SK-N-SH (cell line): ENCODE measurements around the gene KCNQ4.

Experiments
- CHD2 ChIP-seq: fragments of 150-350 bp; IDR thresholded peaks from 2 replicates; pipeline ENCODE4 v1.6.1; 2018; ENCODE audit warnings: low read length; ENCODE audit not compliant: partially characterized antibody
- CTCF ChIP-seq: fragments of 200-600 bp; sonication (generic); IDR thresholded peaks from 2 replicates; pipeline ENCODE4 v1.6.1; 2017; ENCODE audit warnings: antibody characterized with exemption, mild to moderate bottlenecking, moderate library complexity
- FOXJ3 ChIP-seq: sonication (generic); formaldehyde crosslinking; IDR thresholded peaks from 2 replicates; pipeline ENCODE4 v1.5.1; 2020; ENCODE audit warnings: mild to moderate bottlenecking, missing genetic modification reagents
- FOXM1 ChIP-seq: IDR thresholded peaks from 2 replicates; pipeline ENCODE4 v1.4.0; 2012; ENCODE audit warnings: low read depth, mild to moderate bottlenecking
- GABPA ChIP-seq: IDR thresholded peaks from 2 replicates; pipeline ENCODE4 v1.4.0; 2012; ENCODE audit warnings: low read depth, mild to moderate bottlenecking
- GATA2 ChIP-seq: sonication (generic); formaldehyde crosslinking; IDR thresholded peaks from 2 replicates; pipeline ENCODE4 v1.5.0; 2020; ENCODE audit warnings: mild to moderate bottlenecking, missing genetic modification reagents
- MAX ChIP-seq: IDR thresholded peaks from 2 replicates; pipeline ENCODE4 v1.4.0; 2012; ENCODE audit warnings: low read depth
- POLR2AphosphoS5 ChIP-seq: IDR thresholded peaks from 2 replicates; pipeline ENCODE4 v1.6.1; 2012; ENCODE audit warnings: low read depth, low read length
- RAD21 ChIP-seq: IDR thresholded peaks from 2 replicates; pipeline ENCODE4 v1.6.1; 2012; ENCODE audit warnings: mild to moderate bottlenecking, low read length
- TAF1 ChIP-seq: IDR thresholded peaks from 2 replicates; pipeline ENCODE4 v1.6.1; 2012; ENCODE audit warnings: low read depth, mild to moderate bottlenecking, low read length, moderate library complexity, borderline replicate concordance

GRCh38 chr1:40851643-40852042 lies 68.1 kb downstream of the KCNQ4 start:
- TF ChIP-seq RAD21 (no peak), CTCF (no peak), MAX (no peak), GABPA (no peak), POLR2AphosphoS5 (no peak), FOXM1 (no peak), FOXJ3 (no peak), GATA2 (CRISPR knock-in tag) (no peak), TAF1 (no peak), CHD2 (no peak)
